SK-N-SH (cell line): ENCODE measurements around the gene CATSPERE. TPM values are rescaled to one million over a fixed set of nuclear protein-coding genes. Genes with fewer than 3 reads are reported as not detected.

ENCODE experiments used
- CTCF ChIA-PET: fragments of 300-600, 350-600 bp; formaldehyde crosslinking; extraction: SDS; loops from one replicate; lab custom pipeline; 2021; lab: Yijun Ruan, JAX
- POLR2A ChIA-PET: fragments of 350-600 bp; sonication (Branson Sonifier 250); formaldehyde crosslinking; extraction: SDS; loops from one replicate; lab custom pipeline; 2020; ENCODE audit warnings: antibody characterized with exemption, inconsistent platforms; lab: Yijun Ruan, JAX
- DNase-seq: peaks from one replicate; pipeline ENCODE4 v3.0.0; 2012
- H2AFZ ChIP-seq: fragments of 200-600 bp; sonication (generic); 2 replicates; pipeline ENCODE4 v1.8.1; 2016; ENCODE audit warnings: antibody characterized with exemption, mild to moderate bottlenecking, low read depth
- H3F3A ChIP-seq: fragments of 200-600 bp; sonication (generic); replicated peaks from 2 replicates; pipeline ENCODE3; 2016; ENCODE audit warnings: antibody characterized with exemption, mild to moderate bottlenecking; ENCODE audit not compliant: insufficient read depth
- H3K27ac ChIP-seq, 2 experiments: fragments of 200-500 bp in 1 of 2; fragments of 200-600 bp in 1 of 2; sonication (Bioruptor generic) in 1 of 2; sonication (generic), shearing (Covaris generic) in 1 of 2; 2 replicates each; pipeline versions ENCODE4 v1.5.1 to v1.6.1; 2014 to 2016; ENCODE audit warnings: low read depth in 2 of 2, inconsistent platforms in 1 of 2, low read length in 1 of 2, mild to moderate bottlenecking in 1 of 2, mixed read lengths in 1 of 2
- H3K27me3 ChIP-seq: fragments of 200-600 bp; sonication (generic), shearing (Covaris generic); 2 replicates; pipeline ENCODE4 v1.6.1; 2016; ENCODE audit warnings: mixed run types; ENCODE audit not compliant: insufficient read depth
- H3K36me3 ChIP-seq, 2 experiments: fragments of 200-500 bp in 1 of 2; fragments of 200-600 bp in 1 of 2; sonication (Bioruptor generic) in 1 of 2; sonication (generic) in 1 of 2; replicated peaks in 1 of 2; 2 replicates each; pipeline versions ENCODE3 to v1.5.1; 2014 to 2016; ENCODE audit warnings: low read length in 1 of 2, mild to moderate bottlenecking in 1 of 2; ENCODE audit not compliant: insufficient read depth in 2 of 2, control insufficient read depth in 1 of 2
- H3K4me1 ChIP-seq, 2 experiments: fragments of 200-500 bp in 1 of 2; fragments of 200-600 bp in 1 of 2; sonication (Bioruptor generic) in 1 of 2; sonication (generic), shearing (Covaris generic) in 1 of 2; 2 replicates each; pipeline versions ENCODE4 v1.5.1 to v1.6.1; 2014 to 2016; ENCODE audit warnings: low read depth in 1 of 2, low read length in 1 of 2, mixed run types in 1 of 2; ENCODE audit not compliant: insufficient read depth in 2 of 2, control insufficient read depth in 1 of 2
- H3K4me2 ChIP-seq: fragments of 200-600 bp; sonication (generic), shearing (Covaris generic); 2 replicates; pipeline ENCODE4 v1.6.1; 2017; ENCODE audit warnings: mixed run types
- H3K4me3 ChIP-seq, 2 experiments: fragments of 200-500 bp in 1 of 2; fragments of 200-600 bp in 1 of 2; sonication (Bioruptor generic) in 1 of 2; sonication (generic), shearing (Covaris generic) in 1 of 2; 2 replicates each; pipeline versions ENCODE4 v1.5.1 to v1.8.1; 2014 to 2016; ENCODE audit warnings: low read depth in 2 of 2, inconsistent platforms in 1 of 2, low read length in 1 of 2, mild to moderate bottlenecking in 1 of 2, mixed read lengths in 1 of 2, moderate library complexity in 1 of 2
- H3K79me2 ChIP-seq: fragments of 200-600 bp; sonication (generic); 2 replicates; pipeline ENCODE4 v1.8.1; 2017; ENCODE audit warnings: mild to moderate bottlenecking; ENCODE audit not compliant: insufficient read depth
- H3K9ac ChIP-seq: fragments of 200-600 bp; sonication (generic); 2 replicates; pipeline ENCODE4 v1.6.1; 2017; ENCODE audit warnings: mixed run types
- H3K9me2 ChIP-seq: fragments of 200-600 bp; sonication (generic); 2 replicates; pipeline ENCODE4 v1.6.1; 2017; ENCODE audit warnings: mixed run types
- H3K9me3 ChIP-seq: fragments of 200-600 bp; sonication (generic); 2 replicates; pipeline ENCODE4 v1.6.1; 2017; ENCODE audit warnings: mixed run types, mild to moderate bottlenecking, moderate library complexity
- H4K20me1 ChIP-seq: fragments of 200-600 bp; sonication (generic); 2 replicates; pipeline ENCODE4 v1.6.1; 2017; ENCODE audit warnings: mild to moderate bottlenecking, mixed run types; ENCODE audit not compliant: insufficient read depth
- CHD2 ChIP-seq: fragments of 150-350 bp; IDR thresholded peaks from 2 replicates; pipeline ENCODE4 v1.6.1; 2018; ENCODE audit warnings: low read length; ENCODE audit not compliant: partially characterized antibody
- EP300 ChIP-seq, 2 experiments: IDR thresholded peaks; 2 replicates each; pipeline versions ENCODE4 v1.4.0 to v1.6.1; 2012; ENCODE audit warnings: borderline replicate concordance in 1 of 2, low read depth in 1 of 2, low read length in 1 of 2
- FOXJ3 ChIP-seq: sonication (generic); formaldehyde crosslinking; IDR thresholded peaks from 2 replicates; pipeline ENCODE4 v1.5.1; 2020; ENCODE audit warnings: mild to moderate bottlenecking, missing genetic modification reagents
- FOXM1 ChIP-seq: IDR thresholded peaks from 2 replicates; pipeline ENCODE4 v1.4.0; 2012; ENCODE audit warnings: low read depth, mild to moderate bottlenecking
- GABPA ChIP-seq: IDR thresholded peaks from 2 replicates; pipeline ENCODE4 v1.4.0; 2012; ENCODE audit warnings: low read depth, mild to moderate bottlenecking
- JUND ChIP-seq: IDR thresholded peaks from 2 replicates; pipeline ENCODE4 v1.4.0; 2012
- MEF2A ChIP-seq: IDR thresholded peaks from 2 replicates; pipeline ENCODE4 v1.4.0; 2012; ENCODE audit warnings: low read depth, borderline replicate concordance
- NRF1 ChIP-seq: IDR thresholded peaks from 2 replicates; pipeline ENCODE4 v1.6.1; 2012; ENCODE audit warnings: low read depth, mild to moderate bottlenecking, low read length
- RAD21 ChIP-seq: IDR thresholded peaks from 2 replicates; pipeline ENCODE4 v1.6.1; 2012; ENCODE audit warnings: mild to moderate bottlenecking, low read length
- RFX5 ChIP-seq: IDR thresholded peaks from 2 replicates; pipeline ENCODE4 v1.6.1; 2012; ENCODE audit warnings: mild to moderate bottlenecking, improper control_type of control experiment, low read length
- TEAD4 ChIP-seq: IDR thresholded peaks from 2 replicates; pipeline ENCODE4 v1.4.0; 2012; ENCODE audit warnings: mild to moderate bottlenecking, borderline replicate concordance; ENCODE audit not compliant: insufficient read depth
- WGBS: methylation state at CpG from one replicate; pipeline ENCODE4 v1.1.6; 2017; ENCODE audit warnings: low lambda C conversion rate; 5-methylcytosine and 5-hydroxymethylcytosine counted together
- polyA plus RNA-seq, 3 experiments: library from polyadenylated mRNA; depleted of rRNA; stranded (reverse); fragments of >200 nt; gene quantifications; 2 replicates each; pipeline ENCODE4 v1.2.3, GENCODE V29; 2012
- TF ChIP-seq, protein P1 (sequence below): fragments of 150-350 bp; IDR thresholded peaks from 2 replicates; pipeline ENCODE4 v1.6.1; 2016; ENCODE audit warnings: mild to moderate bottlenecking, low read depth, low read length
- TF ChIP-seq, protein P2 (sequence below): IDR thresholded peaks from 2 replicates; pipeline ENCODE4 v1.4.0; 2012; ENCODE audit warnings: low read depth, borderline replicate concordance
- TF ChIP-seq, protein P3 (sequence below): IDR thresholded peaks from 2 replicates; pipeline ENCODE4; 2012
- TF ChIP-seq, protein P4 (sequence below): IDR thresholded peaks from 2 replicates; pipeline ENCODE4 v1.6.1; 2012; ENCODE audit warnings: mild to moderate bottlenecking, low read depth, low read length, moderate library complexity

CATSPERE gene
- polyA plus RNA-seq, 1 of the 3 experiments (the other 2 are of a cell fraction), result 0.30 TPM

DNA sequence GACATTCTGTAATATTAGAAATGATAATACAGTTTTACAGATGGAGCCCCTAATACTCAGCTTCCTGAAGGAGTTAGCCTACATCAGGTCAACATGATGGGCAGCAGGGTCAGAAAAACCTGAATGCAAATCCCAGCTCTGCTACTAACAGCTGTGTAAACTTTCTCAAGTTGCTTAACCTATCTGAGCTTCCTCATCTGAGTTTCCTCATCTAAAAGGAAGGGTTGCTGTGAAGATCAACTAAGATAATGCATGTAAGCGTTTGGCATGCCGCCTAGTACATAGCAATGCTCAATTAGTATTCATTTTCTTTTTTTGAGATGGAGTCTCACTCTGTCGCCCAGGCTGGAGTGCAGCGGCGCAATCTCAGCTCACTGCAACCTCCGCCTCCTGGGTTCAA, 173.5 kb downstream of the CATSPERE start:
- TF ChIP-seq MEF2A (no peak), NRF1 (no peak), FOXM1 (no peak), FOXJ3 (CRISPR knock-in tag) (no peak), EP300 (IDR thresholded peaks at IDR 0.05; ENCODE audit: borderline replicate concordance in 1 of 2, low read depth in 1 of 2, low read length in 1 of 2) (no peak), JUND (no peak), TEAD4 (no peak), RFX5 (no peak), CHD2 (no peak), GABPA (no peak), RAD21 (no peak)
- TF ChIP-seq, protein P1, sequence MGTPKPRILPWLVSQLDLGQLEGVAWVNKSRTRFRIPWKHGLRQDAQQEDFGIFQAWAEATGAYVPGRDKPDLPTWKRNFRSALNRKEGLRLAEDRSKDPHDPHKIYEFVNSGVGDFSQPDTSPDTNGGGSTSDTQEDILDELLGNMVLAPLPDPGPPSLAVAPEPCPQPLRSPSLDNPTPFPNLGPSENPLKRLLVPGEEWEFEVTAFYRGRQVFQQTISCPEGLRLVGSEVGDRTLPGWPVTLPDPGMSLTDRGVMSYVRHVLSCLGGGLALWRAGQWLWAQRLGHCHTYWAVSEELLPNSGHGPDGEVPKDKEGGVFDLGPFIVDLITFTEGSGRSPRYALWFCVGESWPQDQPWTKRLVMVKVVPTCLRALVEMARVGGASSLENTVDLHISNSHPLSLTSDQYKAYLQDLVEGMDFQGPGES, result no peak
- TF ChIP-seq, protein P2, sequence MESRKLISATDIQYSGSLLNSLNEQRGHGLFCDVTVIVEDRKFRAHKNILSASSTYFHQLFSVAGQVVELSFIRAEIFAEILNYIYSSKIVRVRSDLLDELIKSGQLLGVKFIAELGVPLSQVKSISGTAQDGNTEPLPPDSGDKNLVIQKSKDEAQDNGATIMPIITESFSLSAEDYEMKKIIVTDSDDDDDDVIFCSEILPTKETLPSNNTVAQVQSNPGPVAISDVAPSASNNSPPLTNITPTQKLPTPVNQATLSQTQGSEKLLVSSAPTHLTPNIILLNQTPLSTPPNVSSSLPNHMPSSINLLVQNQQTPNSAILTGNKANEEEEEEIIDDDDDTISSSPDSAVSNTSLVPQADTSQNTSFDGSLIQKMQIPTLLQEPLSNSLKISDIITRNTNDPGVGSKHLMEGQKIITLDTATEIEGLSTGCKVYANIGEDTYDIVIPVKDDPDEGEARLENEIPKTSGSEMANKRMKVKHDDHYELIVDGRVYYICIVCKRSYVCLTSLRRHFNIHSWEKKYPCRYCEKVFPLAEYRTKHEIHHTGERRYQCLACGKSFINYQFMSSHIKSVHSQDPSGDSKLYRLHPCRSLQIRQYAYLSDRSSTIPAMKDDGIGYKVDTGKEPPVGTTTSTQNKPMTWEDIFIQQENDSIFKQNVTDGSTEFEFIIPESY, result no peak
- TF ChIP-seq, protein P3, sequence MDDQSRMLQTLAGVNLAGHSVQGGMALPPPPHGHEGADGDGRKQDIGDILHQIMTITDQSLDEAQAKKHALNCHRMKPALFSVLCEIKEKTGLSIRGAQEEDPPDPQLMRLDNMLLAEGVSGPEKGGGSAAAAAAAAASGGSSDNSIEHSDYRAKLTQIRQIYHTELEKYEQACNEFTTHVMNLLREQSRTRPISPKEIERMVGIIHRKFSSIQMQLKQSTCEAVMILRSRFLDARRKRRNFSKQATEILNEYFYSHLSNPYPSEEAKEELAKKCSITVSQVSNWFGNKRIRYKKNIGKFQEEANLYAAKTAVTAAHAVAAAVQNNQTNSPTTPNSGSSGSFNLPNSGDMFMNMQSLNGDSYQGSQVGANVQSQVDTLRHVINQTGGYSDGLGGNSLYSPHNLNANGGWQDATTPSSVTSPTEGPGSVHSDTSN, result no peak
- TF ChIP-seq, protein P4, sequence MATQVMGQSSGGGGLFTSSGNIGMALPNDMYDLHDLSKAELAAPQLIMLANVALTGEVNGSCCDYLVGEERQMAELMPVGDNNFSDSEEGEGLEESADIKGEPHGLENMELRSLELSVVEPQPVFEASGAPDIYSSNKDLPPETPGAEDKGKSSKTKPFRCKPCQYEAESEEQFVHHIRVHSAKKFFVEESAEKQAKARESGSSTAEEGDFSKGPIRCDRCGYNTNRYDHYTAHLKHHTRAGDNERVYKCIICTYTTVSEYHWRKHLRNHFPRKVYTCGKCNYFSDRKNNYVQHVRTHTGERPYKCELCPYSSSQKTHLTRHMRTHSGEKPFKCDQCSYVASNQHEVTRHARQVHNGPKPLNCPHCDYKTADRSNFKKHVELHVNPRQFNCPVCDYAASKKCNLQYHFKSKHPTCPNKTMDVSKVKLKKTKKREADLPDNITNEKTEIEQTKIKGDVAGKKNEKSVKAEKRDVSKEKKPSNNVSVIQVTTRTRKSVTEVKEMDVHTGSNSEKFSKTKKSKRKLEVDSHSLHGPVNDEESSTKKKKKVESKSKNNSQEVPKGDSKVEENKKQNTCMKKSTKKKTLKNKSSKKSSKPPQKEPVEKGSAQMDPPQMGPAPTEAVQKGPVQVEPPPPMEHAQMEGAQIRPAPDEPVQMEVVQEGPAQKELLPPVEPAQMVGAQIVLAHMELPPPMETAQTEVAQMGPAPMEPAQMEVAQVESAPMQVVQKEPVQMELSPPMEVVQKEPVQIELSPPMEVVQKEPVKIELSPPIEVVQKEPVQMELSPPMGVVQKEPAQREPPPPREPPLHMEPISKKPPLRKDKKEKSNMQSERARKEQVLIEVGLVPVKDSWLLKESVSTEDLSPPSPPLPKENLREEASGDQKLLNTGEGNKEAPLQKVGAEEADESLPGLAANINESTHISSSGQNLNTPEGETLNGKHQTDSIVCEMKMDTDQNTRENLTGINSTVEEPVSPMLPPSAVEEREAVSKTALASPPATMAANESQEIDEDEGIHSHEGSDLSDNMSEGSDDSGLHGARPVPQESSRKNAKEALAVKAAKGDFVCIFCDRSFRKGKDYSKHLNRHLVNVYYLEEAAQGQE, result no peak
- CTCF ChIA-PET, result interaction anchor here (1.0 to 3.1 kb wide), 5 partner anchors 9 to 408 kb away, joined by 3 to 9 read pairs (median 4); no protein-coding TSS in a partner anchor
- DNase-seq, result no peak
- Histone ChIP-seq H3K79me2 (no peaks in the 10 kb centered on the region), H3F3A (no peaks in the 10 kb centered on the region), H3K4me1 (no peaks in the 10 kb centered on the region), H3K27ac (no peak overlapping the region), H2AFZ (no peak overlapping the region), H3K9me2 (no peaks in the 10 kb centered on the region), H3K9ac (no peak overlapping the region), H3K4me2 (no peak overlapping the region), H3K27me3 (no peaks in the 10 kb centered on the region), H4K20me1 (no peaks in the 10 kb centered on the region), H3K4me3 (no peak overlapping the region), H3K36me3 (no peaks in the 10 kb centered on the region), H3K9me3 (no peaks in the 10 kb centered on the region)
- 84% methylated on average over 6 of the region's 6 CpGs for WGBS
- POLR2A ChIA-PET, result interaction anchor here (1.2 kb wide), 1 partner anchor 18 kb away, joined by 3 read pairs; no protein-coding TSS in a partner anchor
